Body of pancreas (tissue), 4 donors: ENCODE data around the gene CSRNP2.

Source experiments
- POLR2A ChIP-seq, 3 donors: fragments of 450-650 bp; IDR thresholded peaks; one replicate each; pipeline ENCODE4 v1.6.1; 2016; ENCODE audit warnings: antibody characterized with exemption in 3 of 3, mild to moderate bottlenecking in 2 of 3
- TF ChIP-seq, protein P1 (sequence below), 7 experiments: fragments of 450-650 bp in 4 of 7; fragments of 200-600 bp in 3 of 7; sonication (generic) in 3 of 7; IDR thresholded peaks; one replicate each; pipeline ENCODE4 v1.5.1; 2016 to 2019; ENCODE audit warnings: antibody characterized with exemption in 7 of 7

DNA sequence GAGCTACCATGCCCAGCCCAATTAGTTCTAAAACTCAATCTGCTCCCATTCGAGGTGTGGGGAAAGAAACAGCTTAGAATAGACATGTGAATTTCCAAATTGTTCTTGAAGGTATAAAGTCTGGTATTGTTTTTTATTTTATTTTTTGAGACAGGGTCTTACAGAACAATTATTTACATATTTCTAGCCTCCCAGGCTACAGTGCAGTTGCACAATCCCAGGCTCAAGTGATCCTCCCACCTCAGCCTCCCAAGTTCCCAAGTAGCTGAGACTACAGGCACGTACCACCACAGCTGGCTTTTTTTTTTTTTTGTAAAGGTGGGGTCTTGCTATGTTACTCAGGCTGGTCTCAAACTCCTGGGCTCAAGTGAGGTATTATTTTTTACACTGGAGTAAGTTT lies 63.5 kb downstream of the CSRNP2 start:
- TF ChIP-seq, protein P1, sequence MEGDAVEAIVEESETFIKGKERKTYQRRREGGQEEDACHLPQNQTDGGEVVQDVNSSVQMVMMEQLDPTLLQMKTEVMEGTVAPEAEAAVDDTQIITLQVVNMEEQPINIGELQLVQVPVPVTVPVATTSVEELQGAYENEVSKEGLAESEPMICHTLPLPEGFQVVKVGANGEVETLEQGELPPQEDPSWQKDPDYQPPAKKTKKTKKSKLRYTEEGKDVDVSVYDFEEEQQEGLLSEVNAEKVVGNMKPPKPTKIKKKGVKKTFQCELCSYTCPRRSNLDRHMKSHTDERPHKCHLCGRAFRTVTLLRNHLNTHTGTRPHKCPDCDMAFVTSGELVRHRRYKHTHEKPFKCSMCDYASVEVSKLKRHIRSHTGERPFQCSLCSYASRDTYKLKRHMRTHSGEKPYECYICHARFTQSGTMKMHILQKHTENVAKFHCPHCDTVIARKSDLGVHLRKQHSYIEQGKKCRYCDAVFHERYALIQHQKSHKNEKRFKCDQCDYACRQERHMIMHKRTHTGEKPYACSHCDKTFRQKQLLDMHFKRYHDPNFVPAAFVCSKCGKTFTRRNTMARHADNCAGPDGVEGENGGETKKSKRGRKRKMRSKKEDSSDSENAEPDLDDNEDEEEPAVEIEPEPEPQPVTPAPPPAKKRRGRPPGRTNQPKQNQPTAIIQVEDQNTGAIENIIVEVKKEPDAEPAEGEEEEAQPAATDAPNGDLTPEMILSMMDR (IDR thresholded peaks at IDR 0.05), result no peak
- TF ChIP-seq POLR2A (IDR thresholded peaks at IDR 0.05), result no peak
